Measurements from ENCODE around the gene SHISAL1. TPM values are rescaled to one million over a fixed set of nuclear protein-coding genes. Genes with fewer than 3 reads are reported as not detected.
A peak's percentile ranks its signal among the peaks of the same experiment; 100 is the strongest.

Gene SHISAL1
- total RNA-seq, 1 experiment from 2014 or later: 2.9 TPM

GRCh38 chr22:44266796-44267760, 45.7 kb downstream of the SHISAL1 start:
- Histone ChIP-seq H3K36me3 (replicated peaks; ENCODE audit: control insufficient read depth, insufficient read depth, low read length) (no peaks in the 10 kb centered on the region), H3K4me3 (ENCODE audit: insufficient read depth, low read depth, low read length) (no peak overlapping the region), H3K27me3 (ENCODE audit: control insufficient read depth, insufficient read depth, low read length) (no peaks in the 10 kb centered on the region)
- peak; percentile 47 for DNase-seq

GRCh38 chr22:44263547-44263946, 49.2 kb downstream of the SHISAL1 start:
- H3K27me3 ChIP-seq (ENCODE audit: control insufficient read depth, insufficient read depth, low read length): no peaks in the 10 kb centered on the region
- no peak for DNase-seq
- no peaks in the 10 kb centered on the region for H3K36me3 ChIP-seq (replicated peaks; ENCODE audit: control insufficient read depth, insufficient read depth, low read length)
- no peak overlapping the region for H3K4me3 ChIP-seq (ENCODE audit: insufficient read depth, low read depth, low read length)

GRCh38 chr22:44261861-44262595, 50.7 kb downstream of the SHISAL1 start:
- DNase-seq: peak; percentile 25
- H3K36me3 ChIP-seq (replicated peaks; ENCODE audit: control insufficient read depth, insufficient read depth, low read length): no peaks in the 10 kb centered on the region

GRCh38 chr22:44261164-44261860, 51.4 kb downstream of the SHISAL1 start:
- DNase-seq: peak; percentile 5
- Histone ChIP-seq H3K36me3 (replicated peaks; ENCODE audit: control insufficient read depth, insufficient read depth, low read length) (no peaks in the 10 kb centered on the region), H3K27me3 (ENCODE audit: control insufficient read depth, insufficient read depth, low read length) (no peaks in the 10 kb centered on the region), H3K4me3 (ENCODE audit: insufficient read depth, low read depth, low read length) (no peak overlapping the region)

More at GRCh38 chr22:44261861-44262595, 50.7 kb downstream of the SHISAL1 start:
- Histone ChIP-seq H3K27me3 (ENCODE audit: control insufficient read depth, insufficient read depth, low read length) (no peaks in the 10 kb centered on the region), H3K4me3 (ENCODE audit: insufficient read depth, low read depth, low read length) (no peak overlapping the region)

GRCh38 chr22:44260216-44261035, 52.3 kb downstream of the SHISAL1 start:
- Histone ChIP-seq H3K4me3 (ENCODE audit: insufficient read depth, low read depth, low read length) (no peak overlapping the region), H3K36me3 (replicated peaks; ENCODE audit: control insufficient read depth, insufficient read depth, low read length) (no peaks in the 10 kb centered on the region), H3K27me3 (ENCODE audit: control insufficient read depth, insufficient read depth, low read length) (no peaks in the 10 kb centered on the region)
- no peak for DNase-seq

- Histone ChIP-seq H3K36me3 (replicated peaks; ENCODE audit: control insufficient read depth, insufficient read depth, low read length) (no peaks in the 10 kb centered on the region), H3K4me3 (ENCODE audit: insufficient read depth, low read depth, low read length) (no peak overlapping the region), H3K27me3 (ENCODE audit: control insufficient read depth, insufficient read depth, low read length) (no peaks in the 10 kb centered on the region)
- DNase-seq: peak; percentile 21
Observed at GRCh38 chr22:44259366-44260215, 53.2 kb downstream of the SHISAL1 start.

- H3K4me3 ChIP-seq (ENCODE audit: insufficient read depth, low read depth, low read length): no peak overlapping the region
- DNase-seq: peak; percentile 58
- no peaks in the 10 kb centered on the region for H3K27me3 ChIP-seq (ENCODE audit: control insufficient read depth, insufficient read depth, low read length)
Observed at GRCh38 chr22:44256556-44257485, 55.9 kb downstream of the SHISAL1 start.

GRCh38 chr22:44256085-44256484, 56.7 kb downstream of the SHISAL1 start:
- no peak for DNase-seq
- no peaks in the 10 kb centered on the region for H3K27me3 ChIP-seq (ENCODE audit: control insufficient read depth, insufficient read depth, low read length)

More at GRCh38 chr22:44256556-44257485, 55.9 kb downstream of the SHISAL1 start:
- H3K36me3 ChIP-seq (replicated peaks; ENCODE audit: control insufficient read depth, insufficient read depth, low read length): no peaks in the 10 kb centered on the region

GRCh38 chr22:44254811-44255210, 57.9 kb downstream of the SHISAL1 start:
- no peak overlapping the region for H3K4me3 ChIP-seq (ENCODE audit: insufficient read depth, low read depth, low read length)
- H3K36me3 ChIP-seq (replicated peaks; ENCODE audit: control insufficient read depth, insufficient read depth, low read length): no peaks in the 10 kb centered on the region
- no peaks in the 10 kb centered on the region for H3K27me3 ChIP-seq (ENCODE audit: control insufficient read depth, insufficient read depth, low read length)
- DNase-seq: no peak

More at GRCh38 chr22:44256085-44256484, 56.7 kb downstream of the SHISAL1 start:
- no peak overlapping the region for H3K4me3 ChIP-seq (ENCODE audit: insufficient read depth, low read depth, low read length)
- H3K36me3 ChIP-seq (replicated peaks; ENCODE audit: control insufficient read depth, insufficient read depth, low read length): no peaks in the 10 kb centered on the region

GRCh38 chr22:44249376-44250147, 63.2 kb downstream of the SHISAL1 start:
- no peak overlapping the region for H3K4me3 ChIP-seq (ENCODE audit: insufficient read depth, low read depth, low read length)
- no peak for DNase-seq
- H3K27me3 ChIP-seq (ENCODE audit: control insufficient read depth, insufficient read depth, low read length): no peaks in the 10 kb centered on the region
- H3K36me3 ChIP-seq (replicated peaks; ENCODE audit: control insufficient read depth, insufficient read depth, low read length): no peaks in the 10 kb centered on the region

GRCh38 chr22:44248926-44249325, 63.8 kb downstream of the SHISAL1 start:
- H3K4me3 ChIP-seq (ENCODE audit: insufficient read depth, low read depth, low read length): no peak overlapping the region
- DNase-seq: no peak
- H3K36me3 ChIP-seq (replicated peaks; ENCODE audit: control insufficient read depth, insufficient read depth, low read length): no peaks in the 10 kb centered on the region
- no peaks in the 10 kb centered on the region for H3K27me3 ChIP-seq (ENCODE audit: control insufficient read depth, insufficient read depth, low read length)

Measured in H7 (cell line).